GM19035 (cell line): ENCODE data around the gene CYSTM1.
"Not testable (repeated sequence)": the region's sequence is repeated elsewhere in the genome, so short reads cannot be mapped to it uniquely, and the experiment has no call there.

ENCODE experiments used
- ATAC-seq: cut with Tn5 transposase; IDR thresholded peaks from one replicate; pipeline ENCODE4 v1.9.1; 2021; ENCODE audit not compliant: unreplicated experiment

The CYSTM1 gene

GRCh38 chr5:140148508-140148907 lies 26.5 kb upstream of the CYSTM1 start:
- ATAC-seq: no peak

- ATAC-seq: no peak
Observed at GRCh38 chr5:140150201-140150600, 24.8 kb upstream of the CYSTM1 start.

- ATAC-seq: no peak
Observed at GRCh38 chr5:140151144-140152021, 23.6 kb upstream of the CYSTM1 start.

- no peak for ATAC-seq
Observed at GRCh38 chr5:140152022-140152999, 22.7 kb upstream of the CYSTM1 start.

GRCh38 chr5:140153255-140153654 lies 21.7 kb upstream of the CYSTM1 start:
- no peak for ATAC-seq

- ATAC-seq: no peak
Observed at GRCh38 chr5:140153905-140154304, 21.1 kb upstream of the CYSTM1 start.

GRCh38 chr5:140154710-140155381 lies 20.1 kb upstream of the CYSTM1 start:
- ATAC-seq: not testable (repeated sequence)

GRCh38 chr5:140157032-140157781 lies 17.8 kb upstream of the CYSTM1 start:
- ATAC-seq: peak; percentile 96

- no peak for ATAC-seq
Observed at GRCh38 chr5:140159014-140159927, 15.7 kb upstream of the CYSTM1 start.

- ATAC-seq: no peak
Observed at GRCh38 chr5:140162275-140162674, 12.7 kb upstream of the CYSTM1 start.

- no peak for ATAC-seq
Observed at GRCh38 chr5:140162781-140163180, 12.2 kb upstream of the CYSTM1 start.

GRCh38 chr5:140165101-140165922 lies 9.7 kb upstream of the CYSTM1 start:
- no peak for ATAC-seq

GRCh38 chr5:140165923-140166270 lies 9.1 kb upstream of the CYSTM1 start:
- no peak for ATAC-seq

- no peak for ATAC-seq
Observed at GRCh38 chr5:140166911-140167310, 8.1 kb upstream of the CYSTM1 start.

- no peak for ATAC-seq
Observed at GRCh38 chr5:140168371-140168770, 6.6 kb upstream of the CYSTM1 start.

- ATAC-seq: no peak
Observed at GRCh38 chr5:140169410-140169809, 5.6 kb upstream of the CYSTM1 start.

GRCh38 chr5:140172483-140172882 lies 2.5 kb upstream of the CYSTM1 start:
- no peak for ATAC-seq

GRCh38 chr5:140174014-140174413 lies 974 bp upstream of the CYSTM1 start:
- no peak for ATAC-seq
